GM10266 (cell line): ENCODE data around the gene TNFRSF1B.

Experiments
- DNase-seq: peaks from one replicate; pipeline ENCODE4 v3.0.0; 2012; ENCODE audit errors: extremely low spot score
- CTCF ChIP-seq: IDR thresholded peaks from 2 replicates; pipeline ENCODE4 v1.5.1; 2012; ENCODE audit warnings: mild to moderate bottlenecking, low read depth; ENCODE audit not compliant: control insufficient read depth, insufficient read depth; ENCODE audit errors: missing control alignments

Gene TNFRSF1B

GRCh38 chr1:12249181-12249580, 82.4 kb downstream of the TNFRSF1B start:
- no peak for DNase-seq
- no peak for TF ChIP-seq CTCF

- no peak for TF ChIP-seq CTCF
- DNase-seq, result no peak
Observed at GRCh38 chr1:12249748-12250147, 83.0 kb downstream of the TNFRSF1B start.

- no peak for TF ChIP-seq CTCF
- DNase-seq, result no peak
Observed at GRCh38 chr1:12251442-12251841, 84.7 kb downstream of the TNFRSF1B start.

- TF ChIP-seq CTCF, result no peak
- DNase-seq, result no peak
Observed at GRCh38 chr1:12255913-12256312, 89.1 kb downstream of the TNFRSF1B start.

GRCh38 chr1:12258272-12258671, 91.5 kb downstream of the TNFRSF1B start:
- TF ChIP-seq CTCF, result no peak

More at GRCh38 chr1:12258272-12258671, 91.5 kb downstream of the TNFRSF1B start:
- DNase-seq, result no peak
